Ovary (tissue), 3 donors: ENCODE results near the gene FAM3C.

Source experiments
- CTCF ChIP-seq, 3 donors: fragments of 450-650 bp in 2 of 3; fragments of 200-600 bp in 1 of 3; IDR thresholded peaks; one replicate each; pipeline versions ENCODE4 v1.5.1 to v1.8.0; 2016 to 2022; ENCODE audit warnings: antibody characterized with exemption in 3 of 3, mild to moderate bottlenecking in 1 of 3
- EP300 ChIP-seq: sonication (generic); formaldehyde crosslinking; IDR thresholded peaks from one replicate; pipeline ENCODE4 v1.6.1; 2017; ENCODE audit warnings: antibody characterized with exemption
- POLR2A ChIP-seq: fragments of 450-650 bp; IDR thresholded peaks from one replicate; pipeline ENCODE4 v1.6.1; 2017; ENCODE audit warnings: antibody characterized with exemption, mild to moderate bottlenecking, moderate library complexity
- donor health status: DM: no; HTN: no; CAD: no.

GRCh38 chr7:121355574-121355973, 40.5 kb downstream of the FAM3C start:
- TF ChIP-seq CTCF (IDR thresholded peaks at IDR 0.05): no peak
- no peak for TF ChIP-seq EP300
- TF ChIP-seq POLR2A: no peak
